Measurements from ENCODE around the gene KMO.

The KMO gene

GRCh38 chr1:241645199-241645598 is 113.0 kb downstream of the KMO start:
- no peak for DNase-seq (ENCODE audit: low read depth in 2 of 3, low spot score in 1 of 3)

All from stimulated activated CD4-positive, alpha-beta T cell treated with anti-CD3 and anti-CD28 coated beads, Interleukin-12 subunit alpha, Interleukin-12 subunit beta, amount 100 ng/mL, for 48 hours (primary cell).